Uterus (tissue), 4 donors: ENCODE data around the gene ATN1. TPM values are rescaled to one million over a fixed set of nuclear protein-coding genes. Genes with fewer than 3 reads are reported as not detected.
A peak's percentile ranks its signal among the peaks of the same experiment; 100 is the strongest.

Experiments used
- DNase-seq, 2 donors: peaks; one replicate each; pipeline ENCODE4 v3.0.0-alpha.2; 2019 to 2020
- H3K27ac ChIP-seq, 2 donors: fragments of 200-600 bp; sonication (generic); 1 replicate in 1 of 2; 2 replicates in 1 of 2; pipeline ENCODE4 v1.5.1; 2016 to 2018
- H3K27me3 ChIP-seq, 2 donors: fragments of 200-600 bp; sonication (generic); one replicate each; pipeline ENCODE4 v1.5.1; 2018 to 2019; ENCODE audit warnings: control low read depth in 1 of 2
- H3K36me3 ChIP-seq, 2 donors: fragments of 200-600 bp; sonication (generic); one replicate each; pipeline ENCODE4 v1.5.1; 2019; ENCODE audit warnings: control low read depth in 1 of 2
- H3K4me1 ChIP-seq, 2 donors: fragments of 200-600 bp; sonication (generic); one replicate each; pipeline ENCODE4 v1.5.1; 2018 to 2019; ENCODE audit warnings: control low read depth in 1 of 2
- H3K4me3 ChIP-seq, 2 donors: fragments of 200-600 bp; sonication (generic); 1 replicate in 1 of 2; 2 replicates in 1 of 2; pipeline ENCODE4 v1.5.1; 2018 to 2019; ENCODE audit warnings: mild to moderate bottlenecking in 1 of 2
- H3K9me3 ChIP-seq, 2 donors: fragments of 200-600 bp; sonication (generic); one replicate each; pipeline ENCODE4 v1.5.1; 2019; ENCODE audit warnings: control low read depth in 1 of 2
- CTCF ChIP-seq, 4 experiments: fragments of 200-600 bp in 2 of 4; fragments of 450-650 bp in 2 of 4; sonication (generic) in 2 of 4; IDR thresholded peaks; one replicate each; pipeline ENCODE4 v1.5.1; 2016 to 2019; ENCODE audit warnings: antibody characterized with exemption in 4 of 4, mild to moderate bottlenecking in 2 of 4, moderate library complexity in 1 of 4
- POLR2A ChIP-seq, 2 donors: fragments of 450-650 bp; IDR thresholded peaks; one replicate each; pipeline ENCODE4 v1.6.1; 2016; ENCODE audit warnings: antibody characterized with exemption in 2 of 2, mild to moderate bottlenecking in 1 of 2, moderate library complexity in 1 of 2
- intact Hi-C: fragments of 100-400 bp; cut with DNase I; formaldehyde crosslinking; loops from one replicate; pipeline ENCODE4 v1.15.1; 2023; ENCODE audit warnings: low total_unique reads
- total RNA-seq, 4 donors: library from RNA; depleted of rRNA in 3 of 4; stranded (reverse); fragments of >200 nt in 3 of 4; gene quantifications; one replicate each; pipeline versions ENCODE4 v1.1.0 to v1.2.4, GENCODE V29; 2014 to 2023
- donor health status: DM: yes; HTN: yes; CAD: no.

ATN1 gene
- total RNA-seq, 4 donors from 2014 or later: 10.8 to 283 (median 28.7) TPM

- intact Hi-C loops: no loop called here
- Histone ChIP-seq H3K4me3 (peak overlapping the region; percentile 12 to 28), H3K27me3 (no peaks in the 10 kb centered on the region), H3K9me3 (no peaks in the 10 kb centered on the region), H3K27ac (peak overlapping the region; percentile 86 to 89), H3K4me1 (peaks cover 3% of the 10 kb centered on the region in 2 donors), H3K36me3 (no peaks in the 10 kb centered on the region)
- TF ChIP-seq POLR2A (IDR thresholded peaks at IDR 0.05) (peak in 1 of 2 donors; percentile 16), CTCF (IDR thresholded peaks at IDR 0.05) (no peak)
- peak; percentile 81 to 84 for DNase-seq
These were observed 33.5 kb downstream of the ATN1 start for GRCh38 chr12:6961278-6961694.

GRCh38 chr12:6961695-6962284 lies 34.0 kb downstream of the ATN1 start:
- intact Hi-C loops: no loop called here
- Histone ChIP-seq H3K4me1 (peaks cover 3% of the 10 kb centered on the region in 2 donors), H3K4me3 (peak overlapping the region; percentile 12 to 28)

GRCh38 chr12:6962285-6963015 lies 34.7 kb downstream of the ATN1 start:
- DNase-seq: no peak
- Histone ChIP-seq H3K4me3 (peak overlapping the region in 1 of 2 donors; percentile 12), H3K36me3 (no peaks in the 10 kb centered on the region), H3K27ac (peak overlapping the region; percentile 86 to 89), H3K4me1 (peaks cover 3% of the 10 kb centered on the region in 2 donors), H3K27me3 (no peaks in the 10 kb centered on the region), H3K9me3 (no peaks in the 10 kb centered on the region)
- intact Hi-C loops: no loop called here
- TF ChIP-seq CTCF (IDR thresholded peaks at IDR 0.05) (no peak), POLR2A (IDR thresholded peaks at IDR 0.05) (no peak)

More at GRCh38 chr12:6961695-6962284, 34.0 kb downstream of the ATN1 start:
- no peaks in the 10 kb centered on the region for H3K27me3 ChIP-seq
- no peaks in the 10 kb centered on the region for H3K36me3 ChIP-seq
- peak; percentile 23 to 32 (median 29) for TF ChIP-seq CTCF (IDR thresholded peaks at IDR 0.05)
- TF ChIP-seq POLR2A (IDR thresholded peaks at IDR 0.05): no peak
- peak; percentile 68 to 73 for DNase-seq
- H3K9me3 ChIP-seq: no peaks in the 10 kb centered on the region
- peak overlapping the region; percentile 86 to 89 for H3K27ac ChIP-seq

DNA sequence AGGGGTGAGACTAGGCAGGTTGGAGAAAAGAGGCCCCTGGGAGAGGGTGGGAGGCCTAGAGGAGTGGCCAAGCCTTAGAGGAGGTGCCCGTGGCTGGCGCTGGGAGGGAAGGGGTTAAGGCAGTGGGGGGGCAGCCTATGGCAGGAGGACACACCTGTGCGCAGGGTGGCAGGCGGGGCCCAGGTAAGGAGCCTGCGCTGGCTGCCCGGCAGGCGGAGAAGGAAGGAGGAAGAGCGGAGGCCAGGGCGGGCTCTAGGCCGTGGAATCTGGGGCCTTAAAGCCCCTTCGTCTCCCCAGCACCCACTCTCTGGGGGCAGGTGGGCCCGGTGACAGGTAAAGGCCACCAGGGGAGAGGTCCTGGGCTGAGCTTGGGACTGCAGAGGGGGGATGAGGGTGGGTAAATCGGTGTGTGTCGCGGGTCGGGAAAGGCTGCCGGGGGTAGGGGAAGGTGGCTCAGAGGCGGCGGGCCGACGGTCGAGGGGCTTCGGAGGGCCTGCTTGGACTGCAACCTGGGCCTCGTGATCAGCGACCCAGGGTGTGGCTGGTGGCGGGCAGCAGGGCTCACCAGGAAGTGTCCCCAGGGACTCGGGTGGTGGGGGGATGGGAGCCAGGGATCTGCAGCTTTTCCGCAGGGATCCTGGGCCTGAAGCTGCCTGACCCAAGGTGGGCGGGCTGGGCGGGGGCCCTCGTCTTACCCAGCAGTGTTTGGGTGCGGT lies 35.4 kb downstream of the ATN1 start:
- intact Hi-C loops: no loop called here
- no peaks in the 10 kb centered on the region for H3K36me3 ChIP-seq
- TF ChIP-seq CTCF (IDR thresholded peaks at IDR 0.05) (no peak), POLR2A (IDR thresholded peaks at IDR 0.05) (peak in 1 of 2 donors; percentile 54)
- peak overlapping the region; percentile 86 to 89 for H3K27ac ChIP-seq
- peaks cover 3% of the 10 kb centered on the region in 2 donors for H3K4me1 ChIP-seq
- H3K4me3 ChIP-seq: no peak overlapping the region
- H3K9me3 ChIP-seq: no peaks in the 10 kb centered on the region
- DNase-seq: no peak
- H3K27me3 ChIP-seq: no peaks in the 10 kb centered on the region
